Upper lobe of right lung (tissue), 1 donor: ENCODE data around the gene ALDH3B1. TPM values are rescaled to one million over a fixed set of nuclear protein-coding genes. Genes with fewer than 3 reads are reported as not detected.

Source experiments
- ATAC-seq: fragments of 200-7000 bp; cut with Tn5 transposase; one replicate; pipeline ENCODE4 v1.9.1; 2020; ENCODE audit warnings: mild to moderate bottlenecking, moderate library complexity
- DNase-seq: peaks from one replicate; pipeline ENCODE4 v3.0.0-alpha.2; 2020
- H3K27ac ChIP-seq: fragments of 200-600 bp; one replicate; pipeline ENCODE4 v1.8.0; 2022
- H3K27me3 ChIP-seq: fragments of 200-600 bp; one replicate; pipeline ENCODE4 v1.8.0; 2022; ENCODE audit warnings: mild to moderate bottlenecking
- H3K36me3 ChIP-seq: fragments of 200-600 bp; one replicate; pipeline ENCODE4 v1.8.0; 2022
- H3K4me1 ChIP-seq: fragments of 200-600 bp; one replicate; pipeline ENCODE4 v1.8.0; 2022
- H3K4me3 ChIP-seq: fragments of 200-600 bp; one replicate; pipeline ENCODE4 v1.8.0; 2022; ENCODE audit warnings: mild to moderate bottlenecking
- H3K9me3 ChIP-seq: fragments of 200-600 bp; one replicate; pipeline ENCODE4 v1.8.0; 2022
- intact Hi-C: fragments of 100-400 bp; cut with DNase I; formaldehyde crosslinking; loops from one replicate; pipeline ENCODE4 v1.11.0; 2022
- total RNA-seq: library from RNA; stranded (reverse); fragmentation: NEBNext Ultra II Directional; extraction: Animal tissue kit (Norgen Biotek cat#: 25700); gene quantifications from one replicate; pipeline ENCODE4 v1.2.1, GENCODE V29; 2021
- TF ChIP-seq, protein P1 (sequence below): fragments of 200-600 bp; IDR thresholded peaks from one replicate; pipeline ENCODE4 v1.8.0; 2022; ENCODE audit warnings: antibody characterized with exemption
- donor health status: DM: no; HTN: yes; CAD: no; lungs with severe emphysema.

Gene ALDH3B1
- total RNA-seq, 1 donor from 2014 or later, result 95.9 TPM

GRCh38 chr11:67999704-68000103 is 10.4 kb upstream of the ALDH3B1 start:
- H3K27ac ChIP-seq, result no peak overlapping the region
- TF ChIP-seq, protein P1, sequence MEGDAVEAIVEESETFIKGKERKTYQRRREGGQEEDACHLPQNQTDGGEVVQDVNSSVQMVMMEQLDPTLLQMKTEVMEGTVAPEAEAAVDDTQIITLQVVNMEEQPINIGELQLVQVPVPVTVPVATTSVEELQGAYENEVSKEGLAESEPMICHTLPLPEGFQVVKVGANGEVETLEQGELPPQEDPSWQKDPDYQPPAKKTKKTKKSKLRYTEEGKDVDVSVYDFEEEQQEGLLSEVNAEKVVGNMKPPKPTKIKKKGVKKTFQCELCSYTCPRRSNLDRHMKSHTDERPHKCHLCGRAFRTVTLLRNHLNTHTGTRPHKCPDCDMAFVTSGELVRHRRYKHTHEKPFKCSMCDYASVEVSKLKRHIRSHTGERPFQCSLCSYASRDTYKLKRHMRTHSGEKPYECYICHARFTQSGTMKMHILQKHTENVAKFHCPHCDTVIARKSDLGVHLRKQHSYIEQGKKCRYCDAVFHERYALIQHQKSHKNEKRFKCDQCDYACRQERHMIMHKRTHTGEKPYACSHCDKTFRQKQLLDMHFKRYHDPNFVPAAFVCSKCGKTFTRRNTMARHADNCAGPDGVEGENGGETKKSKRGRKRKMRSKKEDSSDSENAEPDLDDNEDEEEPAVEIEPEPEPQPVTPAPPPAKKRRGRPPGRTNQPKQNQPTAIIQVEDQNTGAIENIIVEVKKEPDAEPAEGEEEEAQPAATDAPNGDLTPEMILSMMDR, result no peak
- ATAC-seq (no peak), DNase-seq (peak; percentile 41)
- peaks cover 6% of the 10 kb centered on the region for H3K4me1 ChIP-seq
- H3K9me3 ChIP-seq, result no peaks in the 10 kb centered on the region
- intact Hi-C loops, result no loop called here
- no peaks in the 10 kb centered on the region for H3K27me3 ChIP-seq
- no peak overlapping the region for H3K4me3 ChIP-seq
- H3K36me3 ChIP-seq, result no peaks in the 10 kb centered on the region

DNA sequence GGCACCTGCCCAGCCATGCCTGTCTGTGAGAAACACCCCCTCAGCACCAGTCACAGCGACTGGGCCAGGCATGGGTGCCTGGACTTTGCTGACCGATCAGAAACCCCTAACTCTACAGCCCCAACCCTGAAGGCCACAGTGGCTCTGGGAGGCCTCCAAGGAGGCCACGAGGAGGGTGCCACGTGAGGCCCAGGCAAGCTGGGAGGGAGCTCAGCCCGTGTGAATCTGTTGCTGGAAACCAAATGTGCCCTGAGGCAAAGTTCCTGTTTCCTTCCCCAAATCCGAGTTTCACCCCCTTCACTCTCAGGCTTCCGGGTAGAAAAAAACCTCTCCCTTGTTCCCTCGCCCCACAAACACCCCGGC is 7.6 kb upstream of the ALDH3B1 start:
- Histone ChIP-seq H3K9me3 (no peaks in the 10 kb centered on the region), H3K4me1 (peaks cover 6% of the 10 kb centered on the region), H3K36me3 (no peaks in the 10 kb centered on the region), H3K4me3 (peak overlapping the region; percentile 72), H3K27me3 (no peaks in the 10 kb centered on the region), H3K27ac (no peak overlapping the region)
- DNase-seq (no peak), ATAC-seq (peak; percentile 27)
- intact Hi-C loops, result no loop called here
- TF ChIP-seq, protein P1, result no peak

DNA sequence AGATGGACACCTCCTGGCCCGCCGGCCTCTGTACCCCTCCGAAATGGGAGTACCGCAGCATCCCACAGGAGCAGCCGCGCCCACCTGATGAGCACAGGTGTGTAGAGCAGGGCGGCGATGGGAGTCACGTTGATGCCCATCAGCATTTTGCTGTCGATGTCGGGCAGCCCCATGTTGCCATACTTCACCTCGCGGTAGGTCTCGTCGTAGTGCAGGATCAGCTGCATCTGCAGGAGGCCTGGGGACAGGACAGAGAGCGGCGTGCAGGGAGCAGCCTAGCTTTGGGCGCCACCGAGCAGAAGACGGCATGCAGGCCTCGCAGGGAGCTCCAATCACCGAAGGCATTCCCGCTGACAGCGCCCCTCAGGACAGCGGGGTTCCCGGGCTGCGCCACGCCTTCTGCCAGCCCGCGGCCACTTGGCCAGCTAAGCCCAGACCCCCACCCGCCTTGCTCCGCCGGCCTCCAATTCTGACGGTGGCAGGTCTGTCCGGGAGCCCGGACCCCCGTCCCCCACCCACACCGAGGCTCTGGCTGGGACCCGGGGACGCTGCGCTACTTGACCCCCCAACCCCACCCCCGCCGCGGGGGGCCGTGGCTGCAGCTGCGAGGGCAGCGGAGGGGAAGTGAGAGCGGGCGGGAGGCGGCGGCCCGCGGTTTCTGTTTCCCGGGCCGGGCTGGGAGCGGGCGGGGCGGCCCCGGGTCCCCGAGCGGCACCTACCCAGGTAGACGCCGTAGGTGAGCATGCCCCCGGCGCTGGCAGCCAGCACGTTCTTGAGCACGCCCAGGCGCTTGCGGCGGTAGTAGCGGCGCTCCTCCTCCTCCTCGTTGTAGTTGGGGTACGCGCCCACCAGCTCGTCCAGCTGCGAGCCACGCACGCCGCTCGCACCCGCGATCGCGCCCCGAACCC is 6.9 kb upstream of the ALDH3B1 start:
- intact Hi-C loops, result no loop called here
- peak; percentile 67 for ATAC-seq
- Histone ChIP-seq H3K4me3 (peak overlapping the region; percentile 72), H3K27me3 (no peaks in the 10 kb centered on the region), H3K36me3 (no peaks in the 10 kb centered on the region), H3K27ac (peak overlapping the region; percentile 76), H3K4me1 (peaks cover 9% of the 10 kb centered on the region), H3K9me3 (no peaks in the 10 kb centered on the region)
- TF ChIP-seq, protein P1, result no peak
- peak; percentile 88 for DNase-seq

- peaks cover 15% of the 10 kb centered on the region for H3K4me1 ChIP-seq
Measured at GRCh38 chr11:68003846-68004550, 6.1 kb upstream of the ALDH3B1 start, which contains the start of gene UNC93B1. UNC93B1 (minus strand) TSS chr11:68004097; CDS start chr11:68004043, 54 bp downstream.

DNA sequence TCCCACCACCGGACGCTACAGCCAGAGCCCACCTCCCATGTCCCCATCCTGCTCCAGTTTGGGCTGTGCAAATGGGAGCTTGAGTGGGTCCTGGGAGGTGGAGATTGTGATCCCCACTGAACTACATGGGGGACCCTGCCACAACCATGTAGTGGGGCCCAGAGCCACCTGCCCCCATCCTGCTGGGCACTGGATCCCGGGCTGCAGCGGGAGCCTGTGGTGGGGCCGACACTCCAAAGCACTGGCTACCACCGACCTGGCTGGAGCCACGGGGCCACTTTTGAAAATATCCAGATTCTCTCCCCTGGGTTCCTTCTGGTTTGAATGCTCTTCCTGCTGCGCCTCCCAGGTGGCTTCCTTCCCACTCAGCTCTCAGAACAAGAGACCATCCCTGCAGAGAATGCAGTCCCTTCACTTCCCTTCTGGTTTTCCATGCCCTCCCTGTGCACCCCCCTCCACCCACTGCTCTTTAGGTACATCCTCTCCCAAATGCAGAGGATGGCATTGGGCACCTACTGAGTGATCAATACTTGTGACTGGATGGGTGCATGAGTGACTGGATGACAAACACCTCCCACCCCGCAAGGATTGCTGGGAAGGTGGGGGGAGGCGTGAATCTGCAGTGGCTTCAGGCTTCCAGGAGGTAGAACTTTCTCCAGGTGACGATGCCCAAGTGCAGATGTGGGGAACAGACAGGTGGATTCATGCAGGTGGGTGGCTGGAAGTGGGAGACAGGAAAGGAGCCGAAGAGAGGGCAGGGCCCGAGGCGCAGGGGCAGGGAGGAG is 5.4 kb upstream of the ALDH3B1 start:
- TF ChIP-seq, protein P1, result no peak
- H3K4me1 ChIP-seq, result peaks cover 22% of the 10 kb centered on the region
- no peaks in the 10 kb centered on the region for H3K36me3 ChIP-seq
- H3K27me3 ChIP-seq, result no peaks in the 10 kb centered on the region
- peak overlapping the region; percentile 72 for H3K4me3 ChIP-seq
- no peak for DNase-seq
- no peak for ATAC-seq
- H3K27ac ChIP-seq, result no peak overlapping the region
- H3K9me3 ChIP-seq, result no peaks in the 10 kb centered on the region
- intact Hi-C loops, result no loop called here

More at GRCh38 chr11:68003846-68004550, 6.1 kb upstream of the ALDH3B1 start, which contains the start of gene UNC93B1:
- Histone ChIP-seq H3K36me3 (no peaks in the 10 kb centered on the region), H3K27me3 (no peaks in the 10 kb centered on the region), H3K9me3 (no peaks in the 10 kb centered on the region), H3K4me3 (peak within 1 kb of the TSS; percentile 72), H3K27ac (peak within 1 kb of the TSS; percentile 76)
- DNase-seq (peak; percentile 98), ATAC-seq (peak; percentile 90)
- intact Hi-C loops, result no loop called here
- TF ChIP-seq, protein P1, result no peak
